Astrocyte (in vitro differentiated cells and primary cell): Measurements from ENCODE around the gene PCCA.

Experiments used
- CTCF ChIP-seq: IDR thresholded peaks from 2 replicates; pipeline ENCODE4 v1.5.1; 2011; ENCODE audit warnings: low read depth, mild to moderate bottlenecking, inconsistent platforms, low read length, moderate library complexity; ENCODE audit not compliant: insufficient read depth
- EZH2 ChIP-seq: IDR thresholded peaks from 2 replicates; pipeline ENCODE4 v1.6.1; 2012; ENCODE audit warnings: mild to moderate bottlenecking, low read length, inconsistent platforms; ENCODE audit not compliant: insufficient read depth

GRCh38 chr13:100209857-100210825, 121.2 kb downstream of the PCCA start:
- TF ChIP-seq CTCF (no peak), EZH2 (no peak)
